K562 (cell line): ENCODE measurements around the gene LMF2. TPM values are rescaled to one million over a fixed set of nuclear protein-coding genes. Genes with fewer than 3 reads are reported as not detected.

Experiments used
- ATAC-seq: fragments of 200-7000 bp; cut with Tn5 transposase; 3 replicates; pipeline ENCODE4 v1.9.1; 2020; ENCODE audit warnings: moderate library complexity
- BruUV-seq: library from RNA; stranded (reverse); fragments of 400-500 nt; replicated peaks from 2 replicates; lab custom pipeline; 2021; lab: Mats Ljungman, UMichigan
- CTCF ChIA-PET: fragments of 300-600 bp; formaldehyde crosslinking; extraction: SDS; loops from one replicate; lab custom pipeline; 2021; ENCODE audit warnings: low intra/inter-chr PET ratio; lab: Yijun Ruan, JAX
- POLR2A ChIA-PET: fragments of 300-600, 350-650 bp; sonication (Branson Sonifier 250); formaldehyde crosslinking; extraction: SDS; loops from one replicate; lab custom pipeline; 2021; ENCODE audit warnings: antibody characterized with exemption, inconsistent platforms; lab: Yijun Ruan, JAX
- DNase-seq, 4 experiments: peaks; one replicate each; pipeline versions ENCODE4 v3.0.0 to v3.0.0-alpha.2; 2011 to 2018; ENCODE audit warnings: low spot score in 3 of 4, mixed read lengths in 3 of 4; ENCODE audit errors: extremely low read depth in 1 of 4
- FAIRE-seq: peaks from 2 replicates; lab custom pipeline; 2011; peaks lifted over from hg19 to GRCh38; lab: Jason Lieb, UNC
- H2AFZ ChIP-seq: 2 replicates; pipeline ENCODE4 v1.6.0; 2011; ENCODE audit warnings: low read depth, low read length, control low read depth, inconsistent platforms
- H3K27ac ChIP-seq: fragments of 200-600 bp; 3 replicates; pipeline ENCODE4 v1.8.0; 2011; ENCODE audit warnings: low read depth, mild to moderate bottlenecking, control low read depth, inconsistent platforms, low read length, moderate library complexity, mixed read lengths; ENCODE audit errors: extremely low read depth
- H3K27me3 ChIP-seq, 2 experiments: fragments of 300-600 bp in 1 of 2; 2 replicates in 1 of 2; 3 replicates in 1 of 2; pipeline versions ENCODE4 v1.6.0 to v1.8.0; 2011; ENCODE audit warnings: inconsistent platforms in 2 of 2, low read length in 2 of 2, mild to moderate bottlenecking in 1 of 2, mixed read lengths in 1 of 2, moderate library complexity in 1 of 2; ENCODE audit not compliant: control insufficient read depth in 2 of 2, insufficient read depth in 2 of 2
- H3K36me3 ChIP-seq: fragments of 300-600 bp; 3 replicates; pipeline ENCODE4 v1.8.0; 2011; ENCODE audit warnings: mild to moderate bottlenecking, low read length, inconsistent platforms; ENCODE audit not compliant: control insufficient read depth, insufficient read depth
- H3K4me1 ChIP-seq, 2 experiments: fragments of 200-600 bp in 1 of 2; replicated peaks in 1 of 2; 2 replicates in 1 of 2; 3 replicates in 1 of 2; pipeline versions ENCODE4 v1.5.1 to v1.8.0; 2011; ENCODE audit warnings: inconsistent platforms in 2 of 2, low read length in 2 of 2, mild to moderate bottlenecking in 1 of 2, mixed read lengths in 1 of 2, moderate library complexity in 1 of 2; ENCODE audit not compliant: control insufficient read depth in 2 of 2, insufficient read depth in 2 of 2
- H3K4me2 ChIP-seq: 2 replicates; pipeline ENCODE4 v1.6.1; 2011; ENCODE audit warnings: low read length, control low read depth, inconsistent platforms, mixed read lengths; ENCODE audit not compliant: insufficient read depth
- H3K4me3 ChIP-seq: fragments of 200-600 bp; sonication (generic), shearing (Covaris generic); 2 replicates; pipeline ENCODE4 v1.5.1; 2016; ENCODE audit warnings: control low read depth, inconsistent platforms
- H3K79me2 ChIP-seq: fragments of 200-600 bp; 3 replicates; pipeline ENCODE4 v1.8.0; 2011; ENCODE audit warnings: low read length, inconsistent platforms; ENCODE audit not compliant: control insufficient read depth, insufficient read depth
- H3K9ac ChIP-seq, 2 experiments: 2 replicates each; pipeline versions ENCODE4 v1.6.0 to v1.6.1; 2011; ENCODE audit warnings: low read depth in 2 of 2, low read length in 2 of 2, control low read depth in 1 of 2, inconsistent platforms in 1 of 2, mild to moderate bottlenecking in 1 of 2, mixed read lengths in 1 of 2; ENCODE audit not compliant: insufficient read depth in 1 of 2
- H3K9me1 ChIP-seq: one replicate; pipeline ENCODE4 v1.6.0; 2011; ENCODE audit warnings: inconsistent platforms, mild to moderate bottlenecking, low read length, moderate library complexity; ENCODE audit not compliant: control insufficient read depth, insufficient read depth
- H3K9me3 ChIP-seq: replicated peaks from 2 replicates; pipeline ENCODE4 v1.5.1; 2011; ENCODE audit warnings: low read depth, low read length, inconsistent platforms; ENCODE audit not compliant: control insufficient read depth, insufficient read depth
- H4K20me1 ChIP-seq: replicated peaks from 2 replicates; pipeline ENCODE4 v1.6.1; 2011; ENCODE audit warnings: low read length, inconsistent platforms, mixed read lengths; ENCODE audit not compliant: control insufficient read depth, insufficient read depth
- ARID1B ChIP-seq: fragments of 450-650 bp; IDR thresholded peaks from 2 replicates; pipeline ENCODE4 v1.6.1; 2016; ENCODE audit warnings: antibody characterized with exemption, mild to moderate bottlenecking, inconsistent platforms
- EP400 ChIP-seq: fragments of 450-650 bp; IDR thresholded peaks from 2 replicates; pipeline ENCODE4 v1.6.1; 2017; ENCODE audit warnings: antibody characterized with exemption, mild to moderate bottlenecking, moderate library complexity
- FIP1L1 ChIP-seq: fragments of 200-400 bp; formaldehyde crosslinking; IDR thresholded peaks from 2 replicates; pipeline ENCODE4 v1.6.1; 2018; ENCODE audit warnings: mild to moderate bottlenecking, low read depth, low read length; ENCODE audit not compliant: poor library complexity, severe bottlenecking
- KLF13 ChIP-seq: fragments of 450-650 bp; IDR thresholded peaks from 2 replicates; pipeline ENCODE4 v1.6.1; 2016; ENCODE audit warnings: missing genetic modification characterization, low read depth, mild to moderate bottlenecking, missing compliant biosample characterization, moderate library complexity, borderline replicate concordance
- NR2C1 ChIP-seq, 2 experiments: fragments of 450-650 bp; IDR thresholded peaks; 2 replicates each; pipeline ENCODE4 v1.6.1; 2017; ENCODE audit warnings: mild to moderate bottlenecking in 2 of 2, antibody characterized with exemption in 1 of 2, inconsistent platforms in 1 of 2, missing compliant biosample characterization in 1 of 2, missing genetic modification characterization in 1 of 2
- ZKSCAN1 ChIP-seq: fragments of 150-350 bp; IDR thresholded peaks from 2 replicates; pipeline ENCODE4 v1.6.1; 2016; ENCODE audit warnings: low read depth, low read length
- ZNF445 ChIP-seq: fragments of 250-450 bp; sonication (Bioruptor Pico); IDR thresholded peaks from 2 replicates; pipeline ENCODE4 v1.4.0; 2020; ENCODE audit warnings: low read depth, mild to moderate bottlenecking, moderate library complexity
- WGBS: fragments of 100-300 bp; shearing (Covaris generic); methylation state at CpG from one replicate; pipeline ENCODE4 v1.1.6; 2016; ENCODE audit warnings: low coverage, mixed read lengths; ENCODE audit not compliant: insufficient coverage; ENCODE audit errors: missing lambda C conversion rate; 5-methylcytosine and 5-hydroxymethylcytosine counted together
- in situ Hi-C: fragments of 300-500 bp; cut with MboI; formaldehyde crosslinking; loops from 4 replicates; pipeline ENCODE4 v1.15.0; 2018; ENCODE audit warnings: inconsistent platforms, mixed read lengths
- intact Hi-C: fragments of 100-400 bp; cut with micrococcal nuclease; formaldehyde crosslinking; loops from 2 replicates; pipeline ENCODE4 v1.14.2; 2022
- polyA plus RNA-seq, 8 experiments: library from polyadenylated mRNA; depleted of rRNA in 4 of 8; stranded (reverse) in 5 of 8; unstranded in 3 of 8; fragments of >200 nt; fragmentation: Nextera tagmentation in 2 of 8; fragmentation: Illumina TruSeq in 1 of 8; extraction: Ambion mirVana in 2 of 8; extraction: Trizol in 1 of 8; gene quantifications; 2 replicates each; pipeline versions ENCODE4 v1.2.1 to v1.2.3, GENCODE V29; 2011 to 2014; ENCODE audit warnings: inconsistent platforms in 1 of 8, missing spikeins in 1 of 8
- total RNA-seq, 7 experiments: library from RNA; depleted of rRNA in 6 of 7; stranded (reverse); fragments of >200 nt in 6 of 7; fragmentation: Illumina TruSeq in 2 of 7; extraction: Trizol in 2 of 7; gene quantifications; 2 replicates each; pipeline versions ENCODE4 v1.2.1 to v1.2.3, GENCODE V29; 2011 to 2021; ENCODE audit warnings: low replicate concordance in 1 of 7
- TF ChIP-seq, protein P1 (sequence below), 2 experiments: IDR thresholded peaks; 2 replicates each; pipeline ENCODE4 v1.6.1; 2012; ENCODE audit warnings: improper control_type of control experiment in 2 of 2, low read depth in 2 of 2, low read length in 2 of 2, borderline replicate concordance in 1 of 2

LMF2 gene
- total and polyA plus RNA-seq, 9 of the 15 experiments (the other 6 are each of a cell fraction or from before 2014, with no cell fraction given), result 0.08 to 37.1 (median 7.6) TPM

DNA sequence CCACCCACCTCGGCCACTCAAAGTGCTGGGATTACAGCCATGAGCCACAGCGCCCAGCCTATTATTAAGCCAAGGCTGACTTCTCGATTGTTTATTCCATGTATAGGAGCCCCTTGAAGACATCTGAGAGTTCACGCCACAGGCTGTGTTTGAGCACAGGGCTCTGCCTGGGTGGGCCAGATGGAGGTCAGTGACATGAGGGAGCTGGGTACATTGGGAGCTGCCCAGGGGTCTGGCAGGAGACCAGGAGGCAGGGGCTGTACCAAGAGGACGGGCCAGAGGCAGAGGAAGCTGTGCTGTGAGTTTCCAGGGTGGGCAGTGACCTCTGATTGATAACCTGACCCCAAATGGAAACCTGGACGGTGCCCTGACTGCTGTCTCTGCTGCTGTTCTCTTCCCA lies 5.4 kb downstream of the LMF2 start (continued):
- TF ChIP-seq ARID1B (no peak), EP400 (no peak), ZKSCAN1 (no peak), FIP1L1 (no peak), ZNF445 (CRISPR knock-in tag) (no peak), KLF13 (no peak)
- TF ChIP-seq, protein P1, sequence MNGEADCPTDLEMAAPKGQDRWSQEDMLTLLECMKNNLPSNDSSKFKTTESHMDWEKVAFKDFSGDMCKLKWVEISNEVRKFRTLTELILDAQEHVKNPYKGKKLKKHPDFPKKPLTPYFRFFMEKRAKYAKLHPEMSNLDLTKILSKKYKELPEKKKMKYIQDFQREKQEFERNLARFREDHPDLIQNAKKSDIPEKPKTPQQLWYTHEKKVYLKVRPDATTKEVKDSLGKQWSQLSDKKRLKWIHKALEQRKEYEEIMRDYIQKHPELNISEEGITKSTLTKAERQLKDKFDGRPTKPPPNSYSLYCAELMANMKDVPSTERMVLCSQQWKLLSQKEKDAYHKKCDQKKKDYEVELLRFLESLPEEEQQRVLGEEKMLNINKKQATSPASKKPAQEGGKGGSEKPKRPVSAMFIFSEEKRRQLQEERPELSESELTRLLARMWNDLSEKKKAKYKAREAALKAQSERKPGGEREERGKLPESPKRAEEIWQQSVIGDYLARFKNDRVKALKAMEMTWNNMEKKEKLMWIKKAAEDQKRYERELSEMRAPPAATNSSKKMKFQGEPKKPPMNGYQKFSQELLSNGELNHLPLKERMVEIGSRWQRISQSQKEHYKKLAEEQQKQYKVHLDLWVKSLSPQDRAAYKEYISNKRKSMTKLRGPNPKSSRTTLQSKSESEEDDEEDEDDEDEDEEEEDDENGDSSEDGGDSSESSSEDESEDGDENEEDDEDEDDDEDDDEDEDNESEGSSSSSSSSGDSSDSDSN (IDR thresholded peaks at IDR 0.05; ENCODE audit: borderline replicate concordance in 1 of 2, low read depth in 2 of 2, low read length in 2 of 2), result no peak
- TF ChIP-seq, all 486 proteins: peak for 0

DNA sequence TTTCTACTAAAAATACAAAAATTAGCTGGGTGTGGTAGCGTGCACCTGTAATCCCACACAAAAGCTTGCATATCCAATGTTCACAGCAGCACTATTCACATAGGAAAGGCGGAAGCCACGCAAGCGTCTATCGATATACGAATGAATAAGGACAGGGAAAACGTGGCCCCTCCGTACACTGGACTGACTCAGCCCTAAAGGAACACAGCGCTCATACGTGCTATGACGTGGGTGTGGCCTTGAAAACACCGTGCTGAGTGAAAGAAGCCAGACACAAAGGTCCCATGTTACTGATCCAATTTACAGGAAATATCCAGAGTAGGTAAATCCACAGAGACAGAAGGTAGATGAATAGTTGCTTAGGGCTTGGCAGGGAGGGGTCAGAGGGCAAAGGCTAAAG lies 7.0 kb downstream of the LMF2 start:
- ChIA-PET CTCF (no interaction called here), POLR2A (interaction anchor here (0.6 kb wide), 1 partner anchor 72 kb away, joined by 3 read pairs; no protein-coding TSS in a partner anchor)
- Histone ChIP-seq H3K27ac (no peak overlapping the region), H3K9me1 (no peaks in the 10 kb centered on the region), H3K4me1 (peaks cover 3 to 26% of the 10 kb centered on the region in 2 experiments; a peak in 3 of 5 replicates), H3K9ac (no peak overlapping the region), H3K4me2 (no peak overlapping the region), H3K9me3 (0 out of 2 replicates have a peak, but pooled peaks cover 1% of the 10 kb centered on the region), H3K27me3 (no peaks in the 10 kb centered on the region), H2AFZ (no peak overlapping the region), H3K79me2 (no peaks in the 10 kb centered on the region), H4K20me1 (no peaks in the 10 kb centered on the region), H3K4me3 (no peak overlapping the region), H3K36me3 (peaks cover 17% of the 10 kb centered on the region; the same call in 1 of the 3 replicates)
- BruUV-seq, result no TSS peak
- no peak for DNase-seq
- 87% methylated on average over 12 of the region's 12 CpGs for WGBS
- FAIRE-seq, result no peak
- ATAC-seq, result no peak
- intact Hi-C loops, result no loop called here
- TF ChIP-seq ARID1B (no peak), NR2C1 (IDR thresholded peaks at IDR 0.05) (peak; percentile 51), NR2C1 (tag; IDR thresholded peaks at IDR 0.05) (peak; percentile 43; the same call in 1 of the 2 replicates)
- in situ Hi-C loops, result no loop called here
